HG02610 (cell line): ENCODE data around the gene TMX3.

Source experiments
- ATAC-seq: cut with Tn5 transposase; IDR thresholded peaks from one replicate; pipeline ENCODE4 v1.9.1; 2021; ENCODE audit warnings: mild to moderate bottlenecking, moderate library complexity; ENCODE audit not compliant: unreplicated experiment

The TMX3 gene

DNA sequence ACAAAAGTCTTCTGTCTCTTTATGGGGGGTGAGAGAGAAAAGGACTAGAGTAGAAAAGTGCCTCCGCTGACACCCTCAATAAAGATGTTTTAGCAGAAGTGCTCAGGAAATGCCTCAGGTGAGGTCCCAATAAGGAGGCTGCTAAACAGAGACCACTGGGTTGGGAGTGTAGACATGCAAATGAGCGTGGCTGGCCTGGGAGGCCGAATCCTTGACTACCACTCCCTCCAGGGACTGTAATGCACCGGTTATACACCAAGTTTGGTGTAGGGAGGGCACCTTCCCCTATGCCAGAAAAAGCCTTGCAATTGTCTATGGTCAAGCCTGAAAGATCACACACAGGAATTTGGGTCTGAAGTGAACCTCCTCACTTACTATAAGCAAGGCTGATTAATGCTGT is 1.8 kb downstream of the TMX3 start:
- no peak for ATAC-seq

DNA sequence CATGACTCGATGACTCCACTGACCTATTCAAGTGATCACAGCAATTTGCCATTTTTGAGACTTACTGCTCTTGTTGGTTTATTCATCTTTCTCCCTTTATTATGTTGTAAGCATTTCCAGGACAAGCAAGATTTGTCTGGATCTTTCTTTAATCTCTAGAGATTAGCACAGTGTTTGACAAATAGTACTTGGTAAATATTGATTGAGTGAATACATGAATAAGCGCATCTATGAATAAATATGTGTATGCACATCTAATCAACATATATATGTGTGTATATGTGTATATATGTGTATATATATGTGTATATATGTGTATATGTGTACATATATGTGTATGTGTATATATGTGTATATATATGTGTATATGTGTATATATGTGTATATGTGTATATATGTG is 7.3 kb downstream of the TMX3 start:
- ATAC-seq = no peak

DNA sequence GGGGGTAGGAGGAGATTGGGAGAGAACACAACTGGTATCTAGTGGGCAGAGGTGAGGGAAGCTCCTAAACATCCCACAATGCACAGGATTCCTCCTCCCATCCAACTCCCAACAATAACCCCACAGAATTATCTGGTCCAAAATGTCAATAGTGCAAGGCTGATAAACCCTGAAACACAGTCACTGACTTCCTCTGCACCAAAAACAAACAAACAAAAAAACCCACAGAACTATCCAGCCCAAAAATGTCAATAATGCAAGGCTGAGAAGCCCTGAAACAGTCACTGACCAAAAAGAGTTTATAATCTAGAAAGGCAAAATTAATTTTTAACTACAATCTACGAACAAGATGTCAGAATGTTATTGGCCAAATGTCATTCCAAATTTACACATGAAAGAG is 9.8 kb downstream of the TMX3 start:
- ATAC-seq = no peak

DNA sequence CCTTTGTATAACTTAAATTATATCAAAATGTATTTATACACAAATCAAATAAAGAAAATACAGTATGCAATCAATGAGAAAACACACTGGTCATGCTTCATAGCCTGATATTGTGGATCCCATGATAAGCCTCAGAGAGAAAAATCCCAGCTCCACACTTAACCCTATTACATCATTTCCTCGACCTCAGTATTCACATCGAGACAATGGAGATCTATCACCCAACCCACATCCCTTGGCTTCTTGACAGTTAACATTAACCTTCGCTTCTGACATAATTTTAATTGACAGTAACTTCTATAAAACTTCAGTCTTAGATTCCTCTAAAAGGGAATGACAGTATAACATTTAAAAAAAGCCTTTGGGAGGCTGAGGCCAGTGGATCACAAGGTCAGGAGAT is 11.6 kb downstream of the TMX3 start:
- no peak for ATAC-seq

DNA sequence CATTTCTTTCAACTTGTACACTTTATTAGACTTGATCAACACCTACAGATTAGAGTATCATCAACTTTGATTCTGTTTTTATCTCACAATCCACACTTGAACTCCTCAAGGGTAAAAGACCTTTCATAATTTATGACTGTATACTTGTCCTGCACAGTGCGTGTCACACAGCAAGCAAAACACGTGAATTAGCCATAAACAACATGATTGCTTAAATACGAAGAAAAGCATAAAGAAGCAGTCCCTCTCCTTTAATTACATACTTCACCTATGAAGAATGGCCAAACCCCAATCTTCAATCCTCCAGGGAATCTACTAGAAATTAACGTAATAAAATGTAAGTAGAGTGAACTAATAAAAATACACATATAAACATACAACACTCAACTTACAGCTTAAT is 13.6 kb downstream of the TMX3 start:
- no peak for ATAC-seq

DNA sequence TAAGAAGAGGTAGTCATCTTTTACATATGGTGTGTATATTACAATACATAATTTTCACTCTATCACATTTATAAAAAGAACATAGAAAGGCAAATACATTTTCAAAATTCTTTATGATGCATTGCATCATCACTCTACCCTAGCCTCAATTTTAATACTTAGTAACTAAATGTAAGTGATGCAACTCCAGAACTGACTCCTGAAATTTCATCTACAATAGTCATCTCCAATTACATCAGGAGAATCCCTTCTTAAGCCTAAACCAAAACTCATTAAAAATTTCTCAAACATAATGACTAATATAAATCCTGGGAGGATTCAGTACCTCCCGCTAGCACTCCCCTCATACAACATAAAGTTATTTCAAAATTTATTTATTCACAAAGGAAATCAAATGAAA is 15.9 kb downstream of the TMX3 start:
- no peak for ATAC-seq

GRCh38 chr18:68696937-68697336 is 18.0 kb downstream of the TMX3 start:
- ATAC-seq = no peak

DNA sequence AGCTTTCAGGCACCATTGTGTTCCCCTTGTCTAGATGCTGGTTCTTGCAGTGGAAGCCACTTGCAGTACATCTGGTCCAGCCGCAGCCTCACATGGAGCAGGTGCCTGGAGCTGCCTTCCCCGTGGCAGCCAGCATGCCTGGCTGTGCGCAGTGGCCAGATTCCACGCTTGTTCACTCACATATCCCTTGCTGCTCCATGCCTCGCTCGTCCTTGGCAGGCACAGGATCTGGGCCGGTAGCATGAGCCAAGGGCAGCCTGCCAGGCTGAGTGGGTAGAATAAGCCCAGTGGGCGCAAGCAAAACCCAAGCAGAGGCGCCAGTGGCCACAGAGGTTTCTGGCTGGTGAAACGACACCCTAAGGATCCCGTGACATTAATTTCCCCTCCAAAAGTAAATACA is 20.6 kb downstream of the TMX3 start:
- no peak for ATAC-seq

- no peak for ATAC-seq
Observed at GRCh38 chr18:68693091-68693815, 21.7 kb downstream of the TMX3 start.

- no peak for ATAC-seq
Observed at GRCh38 chr18:68679528-68679927, 35.4 kb downstream of the TMX3 start.

- ATAC-seq = peak; percentile 47
Observed at GRCh38 chr18:68676913-68677312, 38.0 kb downstream of the TMX3 start.

DNA sequence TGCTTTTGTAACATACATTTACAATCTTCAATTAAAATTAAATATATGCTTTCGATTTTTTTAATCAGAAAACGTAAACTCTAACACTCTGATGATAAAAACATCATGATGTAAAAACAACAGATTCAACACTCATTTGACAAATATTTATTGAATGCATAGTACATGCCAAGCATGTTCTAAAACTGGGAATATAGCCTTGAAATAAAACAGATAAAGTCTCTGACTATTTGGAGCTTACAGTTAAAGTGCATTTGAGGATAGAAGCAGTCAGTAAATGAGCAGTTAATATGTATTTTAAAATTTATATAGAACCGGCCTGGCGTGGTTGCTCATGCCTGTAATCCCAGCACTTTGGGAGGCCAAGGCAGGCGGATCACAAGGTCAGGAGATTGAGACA is 47.8 kb downstream of the TMX3 start:
- ATAC-seq = no peak

DNA sequence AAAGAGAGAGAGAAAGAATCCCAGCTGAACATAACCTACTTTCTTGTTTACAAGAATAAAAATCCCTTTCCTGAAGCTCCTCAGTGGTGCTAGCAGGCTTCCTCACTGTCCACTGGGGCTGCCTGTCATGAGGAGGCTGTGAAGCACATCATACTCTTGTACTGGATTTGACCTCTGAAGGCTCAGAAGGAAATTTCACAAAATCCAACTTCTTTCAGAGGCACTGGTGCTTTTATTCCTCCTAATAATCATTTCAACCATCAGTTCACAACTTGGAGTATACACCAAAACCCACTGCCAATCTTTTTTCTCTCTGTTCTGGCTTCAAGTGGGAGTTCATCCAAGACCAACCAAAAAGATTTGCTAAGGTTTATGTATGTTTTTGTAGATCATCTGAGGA is 48.5 kb downstream of the TMX3 start:
- ATAC-seq = no peak

DNA sequence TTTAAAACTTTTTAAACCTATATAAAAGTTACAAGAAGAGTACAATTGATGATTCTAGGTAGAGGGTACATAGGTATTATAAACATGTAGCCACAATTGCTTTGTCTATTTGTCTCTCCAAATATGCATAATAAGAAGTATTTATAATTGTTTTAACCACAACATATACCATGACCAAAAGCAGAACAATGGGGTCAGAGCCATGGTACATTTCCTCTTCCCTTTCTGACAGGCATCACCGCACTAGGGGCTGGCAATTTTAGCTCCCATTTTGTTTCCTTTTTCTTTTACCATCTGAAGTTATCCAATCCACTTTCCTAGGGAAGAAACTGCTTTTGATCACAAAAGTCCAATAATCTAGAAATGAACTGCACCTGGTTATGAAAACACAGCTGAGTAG is 49.3 kb downstream of the TMX3 start:
- no peak for ATAC-seq

- no peak for ATAC-seq
Observed at GRCh38 chr18:68662754-68663153, 52.2 kb downstream of the TMX3 start.

GRCh38 chr18:68660354-68661183 is 54.3 kb downstream of the TMX3 start:
- no peak for ATAC-seq

GRCh38 chr18:68648191-68648590 is 66.7 kb downstream of the TMX3 start:
- no peak for ATAC-seq

GRCh38 chr18:68642003-68642402 is 72.9 kb downstream of the TMX3 start:
- ATAC-seq = no peak

DNA sequence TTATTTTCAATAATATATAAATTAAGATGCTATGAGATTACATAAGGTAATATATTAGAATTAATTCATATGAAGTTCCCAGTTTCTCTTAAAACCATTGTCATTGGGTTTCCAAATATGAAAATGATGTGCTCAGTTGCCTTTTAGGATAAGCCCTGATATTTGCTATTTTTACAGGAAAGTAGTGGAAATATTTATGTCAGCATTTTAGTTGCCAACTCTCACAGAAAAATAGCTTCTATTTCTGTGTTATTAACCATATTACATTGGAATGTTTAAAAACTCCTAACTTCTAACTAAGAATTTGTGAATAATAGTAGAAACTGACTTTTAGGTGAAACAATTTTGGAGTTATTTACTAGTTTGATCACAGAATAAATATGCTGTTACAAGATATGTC is 74.0 kb downstream of the TMX3 start:
- no peak for ATAC-seq

DNA sequence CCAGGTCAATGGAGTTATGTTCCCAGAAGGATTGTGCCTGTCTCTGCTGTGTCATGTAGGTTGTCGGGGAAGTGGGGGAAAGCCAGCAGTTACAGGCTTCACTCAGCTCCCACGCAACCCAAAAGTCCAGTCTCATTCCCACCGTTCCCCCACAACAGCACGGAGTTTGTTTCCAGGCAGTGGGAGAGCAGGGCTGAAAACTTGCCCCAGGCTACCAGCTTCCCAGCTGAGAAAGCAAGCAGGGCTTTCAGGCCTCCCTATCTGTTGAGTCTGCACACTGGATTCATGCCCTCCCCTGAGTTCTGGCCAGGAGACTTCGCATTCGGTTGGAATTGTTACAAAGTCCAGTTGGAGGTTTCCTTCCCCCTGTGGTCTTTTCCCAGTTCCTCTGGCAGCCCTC is 76.3 kb downstream of the TMX3 start:
- no peak for ATAC-seq

GRCh38 chr18:68627812-68628211 is 87.1 kb downstream of the TMX3 start:
- ATAC-seq = no peak
